HFF-Myc (cell line): ENCODE data around the gene CFAP298.

Experiments used
- DNase-seq: peaks from one replicate; pipeline ENCODE4 v3.0.0-alpha.2; 2011; ENCODE audit warnings: low read depth; ENCODE audit errors: extremely low read depth
- H3K4me3 ChIP-seq: replicated peaks from 2 replicates; pipeline ENCODE4 v1.5.1; 2011; ENCODE audit warnings: low read depth, mild to moderate bottlenecking, control low read depth, low read length
- CTCF ChIP-seq: IDR thresholded peaks from 2 replicates; pipeline ENCODE4 v1.5.1; 2012; ENCODE audit warnings: mild to moderate bottlenecking, low read depth, low read length, control low read depth; ENCODE audit errors: missing control alignments

The CFAP298 gene

GRCh38 chr21:32558106-32558505, 54.1 kb downstream of the CFAP298 start:
- H3K4me3 ChIP-seq: no peak overlapping the region
- no peak for DNase-seq
- TF ChIP-seq CTCF: no peak

GRCh38 chr21:32554832-32555638, 57.1 kb downstream of the CFAP298 start:
- H3K4me3 ChIP-seq: no peak overlapping the region
- DNase-seq: no peak
- no peak for TF ChIP-seq CTCF

GRCh38 chr21:32549886-32550285, 62.3 kb downstream of the CFAP298 start:
- TF ChIP-seq CTCF: no peak
- DNase-seq: no peak

GRCh38 chr21:32549440-32549839, 62.7 kb downstream of the CFAP298 start:
- DNase-seq: no peak
- no peak for TF ChIP-seq CTCF
- no peak overlapping the region for H3K4me3 ChIP-seq

More at GRCh38 chr21:32549886-32550285, 62.3 kb downstream of the CFAP298 start:
- no peak overlapping the region for H3K4me3 ChIP-seq
